Caco-2 (cell line): Measurements from ENCODE around the gene CLSTN1. TPM values are rescaled to one million over a fixed set of nuclear protein-coding genes. Genes with fewer than 3 reads are reported as not detected.

Source experiments
- BruUV-seq: library from RNA; stranded (reverse); fragments of 400-500 nt; replicated peaks from 2 replicates; lab custom pipeline; 2021; lab: Mats Ljungman, UMichigan
- CTCF ChIA-PET: fragments of 300-600 bp; sonication (Branson Sonifier 250); formaldehyde crosslinking; loops from one replicate; lab custom pipeline; 2022; ENCODE audit warnings: antibody characterized with exemption; lab: Charles Lee
- POLR2A ChIA-PET: fragments of 300-600 bp; sonication (Branson Sonifier 250); formaldehyde crosslinking; loops from one replicate; lab custom pipeline; 2022; ENCODE audit warnings: antibody characterized with exemption; lab: Charles Lee
- DNase-seq, 2 experiments: peaks; one replicate each; pipeline versions ENCODE4 v3.0.0 to v3.0.0-alpha.2; 2020 to 2022
- H3K27me3 ChIP-seq: replicated peaks from 2 replicates; pipeline ENCODE4 v1.6.0; 2011; ENCODE audit warnings: low read length; ENCODE audit not compliant: control insufficient read depth, insufficient read depth
- H3K36me3 ChIP-seq: 2 replicates; pipeline ENCODE4 v1.5.1; 2011; ENCODE audit warnings: low read length; ENCODE audit not compliant: control insufficient read depth, insufficient read depth
- H3K4me1 ChIP-seq: fragments of 250-450 bp; sonication (Bioruptor Pico); 2 replicates; pipeline ENCODE4 v1.5.1; 2020; ENCODE audit warnings: mild to moderate bottlenecking
- H3K4me3 ChIP-seq: 2 replicates; pipeline ENCODE4 v1.5.1; 2011; ENCODE audit warnings: low read depth, mild to moderate bottlenecking, control low read depth, low read length
- H3K9me3 ChIP-seq: fragments of 250-450 bp; sonication (Bioruptor Pico); 2 replicates; pipeline ENCODE4 v1.5.1; 2020; ENCODE audit warnings: mild to moderate bottlenecking, moderate library complexity
- H3K27ac Mint-ChIP-seq: one replicate; pipeline ENCODE4 v1.8.0; 2022; ENCODE audit warnings: mixed read lengths; ENCODE audit not compliant: unreplicated experiment
- H3K27me3 Mint-ChIP-seq: one replicate; pipeline ENCODE4 v1.8.0; 2022; ENCODE audit warnings: mixed read lengths; ENCODE audit not compliant: insufficient read depth, unreplicated experiment
- H3K36me3 Mint-ChIP-seq: one replicate; pipeline ENCODE4 v1.8.0; 2022; ENCODE audit warnings: mild to moderate bottlenecking, mixed read lengths; ENCODE audit not compliant: insufficient read depth, unreplicated experiment
- H3K4me1 Mint-ChIP-seq: one replicate; pipeline ENCODE4 v1.8.0; 2022; ENCODE audit warnings: low read depth, mixed read lengths; ENCODE audit not compliant: unreplicated experiment
- H3K4me3 Mint-ChIP-seq: one replicate; pipeline ENCODE4 v1.8.0; 2022; ENCODE audit warnings: mild to moderate bottlenecking, moderate library complexity, mixed read lengths; ENCODE audit not compliant: unreplicated experiment
- H3K9me3 Mint-ChIP-seq: one replicate; pipeline ENCODE4 v1.8.0; 2022; ENCODE audit warnings: mixed read lengths; ENCODE audit not compliant: unreplicated experiment
- CTCF ChIP-seq, 2 experiments: fragments of 200-600 bp in 1 of 2; IDR thresholded peaks; 1 replicate in 1 of 2; 2 replicates in 1 of 2; pipeline versions ENCODE4 v1.5.1 to v1.8.0; 2011 to 2022; ENCODE audit warnings: antibody characterized with exemption in 1 of 2, control low read depth in 1 of 2, inconsistent platforms in 1 of 2, low read depth in 1 of 2, low read length in 1 of 2, mild to moderate bottlenecking in 1 of 2, moderate library complexity in 1 of 2; ENCODE audit not compliant: insufficient read depth in 1 of 2, severe bottlenecking in 1 of 2, unreplicated experiment in 1 of 2
- intact Hi-C: fragments of 100-400 bp; cut with micrococcal nuclease; formaldehyde crosslinking; loops from one replicate; pipeline ENCODE4 v1.10.0; 2022; ENCODE audit not compliant: unreplicated experiment
- total RNA-seq: library from RNA; stranded (reverse); gene quantifications from 2 replicates; pipeline ENCODE4 v1.2.3, GENCODE V29; 2022

CLSTN1 gene
- total RNA-seq, 1 experiment from 2014 or later: 102 TPM

DNA sequence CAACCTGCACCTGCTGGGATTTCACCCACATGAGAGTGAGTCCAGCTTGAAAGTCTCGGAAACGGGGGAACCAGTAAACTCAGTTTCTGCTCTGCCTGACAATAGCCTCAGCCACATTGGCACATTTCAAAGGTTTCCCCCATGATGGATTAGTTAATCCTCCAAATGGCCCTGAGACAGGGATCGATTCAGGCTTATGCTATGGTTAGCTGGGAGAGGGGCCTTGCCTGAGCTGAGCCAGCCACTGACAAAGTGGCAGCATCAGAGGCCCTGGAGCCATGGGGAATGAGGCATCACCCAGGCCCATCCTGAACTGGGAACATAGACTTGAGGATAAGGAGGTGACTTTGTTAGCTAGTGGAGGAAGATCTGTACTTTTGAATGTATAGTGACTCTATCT lies 2.9 kb upstream of the CLSTN1 start:
- Mint-ChIP-seq H3K27me3 (no peaks in the 10 kb centered on the region), H3K4me3 (no peak overlapping the region), H3K27ac (no peak overlapping the region), H3K4me1 (peaks cover 13% of the 10 kb centered on the region), H3K9me3 (no peaks in the 10 kb centered on the region), H3K36me3 (no peaks in the 10 kb centered on the region)
- TF ChIP-seq CTCF (IDR thresholded peaks at IDR 0.05; ENCODE audit: insufficient read depth in 1 of 2, low read depth in 1 of 2, low read length in 1 of 2, severe bottlenecking in 1 of 2, unreplicated experiment in 1 of 2): no peak
- intact Hi-C loops: no loop called here
- ChIA-PET CTCF (no interaction called here), POLR2A (interaction anchor here (0.5 kb wide), 1 partner anchor 697 kb away, joined by 3 read pairs; no protein-coding TSS in a partner anchor)
- H3K4me1 ChIP-seq: peaks cover 25% of the 10 kb centered on the region
- BruUV-seq: no TSS peak
- no peaks in the 10 kb centered on the region for H3K27me3 ChIP-seq
- no peak for DNase-seq
- no peaks in the 10 kb centered on the region for H3K36me3 ChIP-seq
- H3K9me3 ChIP-seq: no peaks in the 10 kb centered on the region
- H3K4me3 ChIP-seq: no peak overlapping the region

GRCh38 chr1:9826087-9826486 lies 2.3 kb upstream of the CLSTN1 start:
- Histone ChIP-seq H3K9me3 (no peaks in the 10 kb centered on the region), H3K36me3 (no peaks in the 10 kb centered on the region), H3K4me1 (peaks cover 28% of the 10 kb centered on the region), H3K4me3 (no peak overlapping the region), H3K27me3 (no peaks in the 10 kb centered on the region)
- Mint-ChIP-seq H3K9me3 (no peaks in the 10 kb centered on the region), H3K27me3 (no peaks in the 10 kb centered on the region), H3K4me1 (peaks cover 13% of the 10 kb centered on the region), H3K36me3 (no peaks in the 10 kb centered on the region), H3K4me3 (no peak overlapping the region), H3K27ac (no peak overlapping the region)
- DNase-seq: no peak
- CTCF ChIA-PET: no interaction called here
- POLR2A ChIA-PET: no interaction called here
- intact Hi-C loops: no loop called here
- TF ChIP-seq CTCF (IDR thresholded peaks at IDR 0.05; ENCODE audit: insufficient read depth in 1 of 2, low read depth in 1 of 2, low read length in 1 of 2, severe bottlenecking in 1 of 2, unreplicated experiment in 1 of 2): no peak
- no TSS peak for BruUV-seq

GRCh38 chr1:9825093-9826074 lies 1.6 kb upstream of the CLSTN1 start:
- Mint-ChIP-seq H3K27ac (peak overlapping the region; percentile 10), H3K4me3 (peak overlapping the region; percentile 59), H3K4me1 (peaks cover 13% of the 10 kb centered on the region), H3K27me3 (no peaks in the 10 kb centered on the region), H3K36me3 (no peaks in the 10 kb centered on the region), H3K9me3 (no peaks in the 10 kb centered on the region)
- no TSS peak for BruUV-seq
- Histone ChIP-seq H3K27me3 (no peaks in the 10 kb centered on the region), H3K36me3 (no peaks in the 10 kb centered on the region), H3K9me3 (no peaks in the 10 kb centered on the region), H3K4me3 (peak overlapping the region; percentile 17; the same call in 1 of the 2 replicates), H3K4me1 (peaks cover 28% of the 10 kb centered on the region)
- intact Hi-C loops: no loop called here
- TF ChIP-seq CTCF (IDR thresholded peaks at IDR 0.05; ENCODE audit: insufficient read depth in 1 of 2, low read depth in 1 of 2, low read length in 1 of 2, severe bottlenecking in 1 of 2, unreplicated experiment in 1 of 2): no peak
- DNase-seq: peak; percentile 56 to 66
- CTCF ChIA-PET: interaction anchor here (1.3 kb wide), 1 partner anchor 41 kb away, joined by 3 read pairs; no protein-coding TSS in a partner anchor
- POLR2A ChIA-PET: no interaction called here
